WTC11 (cell line): Measurements from ENCODE around the gene COL4A1.

ENCODE experiments used
- CREM ChIP-seq: sonication (generic); formaldehyde crosslinking; IDR thresholded peaks from 2 replicates; pipeline ENCODE4 v1.8.1; 2022; ENCODE audit warnings: mild to moderate bottlenecking, missing genetic modification reagents, moderate library complexity
- CTCF ChIP-seq: fragments of 200-600 bp; IDR thresholded peaks from 2 replicates; pipeline ENCODE4 v1.8.0; 2022; ENCODE audit warnings: antibody characterized with exemption
- E2F1 ChIP-seq: sonication (generic); formaldehyde crosslinking; IDR thresholded peaks from 2 replicates; pipeline ENCODE4 v1.8.0; 2022; ENCODE audit warnings: mild to moderate bottlenecking, missing genetic modification reagents
- EMX1 ChIP-seq: fragments of 250-450 bp; sonication (Bioruptor Pico); IDR thresholded peaks from 2 replicates; pipeline ENCODE4 v1.8.0; 2021; ENCODE audit warnings: mild to moderate bottlenecking
- ETV6 ChIP-seq: sonication (generic); formaldehyde crosslinking; IDR thresholded peaks from 2 replicates; pipeline ENCODE4 v1.8.1; 2022; ENCODE audit warnings: mild to moderate bottlenecking, missing genetic modification reagents
- NFYB ChIP-seq: sonication (generic); formaldehyde crosslinking; conservative IDR thresholded peaks from 2 replicates; pipeline ENCODE4 v1.8.0; 2022; ENCODE audit warnings: low read depth, missing genetic modification reagents
- TEAD1 ChIP-seq: sonication (generic); formaldehyde crosslinking; IDR thresholded peaks from 2 replicates; pipeline ENCODE4 v1.8.0; 2022; ENCODE audit warnings: mild to moderate bottlenecking, missing genetic modification reagents
- USF1 ChIP-seq: sonication (generic); formaldehyde crosslinking; IDR thresholded peaks from 2 replicates; pipeline ENCODE4 v1.8.0; 2022; ENCODE audit warnings: mild to moderate bottlenecking, missing genetic modification reagents
- TF ChIP-seq, protein P1 (sequence below): sonication (generic); formaldehyde crosslinking; IDR thresholded peaks from 2 replicates; pipeline ENCODE4 v1.8.1; 2023; ENCODE audit warnings: mild to moderate bottlenecking, missing genetic modification reagents, moderate library complexity
- TF ChIP-seq, protein P2 (sequence below): fragments of 250-450 bp; sonication (Bioruptor Pico); IDR thresholded peaks from 2 replicates; pipeline ENCODE4 v2.1.2; 2022; ENCODE audit warnings: mild to moderate bottlenecking, moderate library complexity

DNA sequence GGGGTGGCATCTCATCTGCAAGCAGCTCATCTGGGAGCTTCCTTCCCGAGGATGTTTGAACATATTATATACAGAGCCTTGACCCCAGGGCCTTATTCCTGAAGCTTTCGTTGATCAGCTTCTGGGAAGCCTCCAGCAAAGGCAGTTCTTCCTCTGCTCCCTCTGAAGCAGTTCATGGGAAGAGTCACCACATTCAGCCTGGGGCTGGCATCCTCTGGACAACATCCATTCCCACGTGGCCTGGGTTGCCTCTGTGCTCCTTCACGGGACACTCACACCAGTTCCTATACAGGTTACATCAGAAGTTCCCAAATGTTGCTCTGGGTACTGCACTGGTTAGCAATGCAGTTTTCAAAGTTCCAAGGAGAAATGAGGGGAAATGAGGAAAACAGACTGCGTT lies 29.7 kb upstream of the COL4A1 start:
- TF ChIP-seq EMX1 (CRISPR knock-in tag) (no peak), TEAD1 (CRISPR knock-in tag) (no peak), CTCF (no peak), CREM (no peak), ETV6 (no peak), NFYB (CRISPR knock-in tag) (no peak), USF1 (no peak), E2F1 (CRISPR knock-in tag) (no peak)
- TF ChIP-seq, protein P1, sequence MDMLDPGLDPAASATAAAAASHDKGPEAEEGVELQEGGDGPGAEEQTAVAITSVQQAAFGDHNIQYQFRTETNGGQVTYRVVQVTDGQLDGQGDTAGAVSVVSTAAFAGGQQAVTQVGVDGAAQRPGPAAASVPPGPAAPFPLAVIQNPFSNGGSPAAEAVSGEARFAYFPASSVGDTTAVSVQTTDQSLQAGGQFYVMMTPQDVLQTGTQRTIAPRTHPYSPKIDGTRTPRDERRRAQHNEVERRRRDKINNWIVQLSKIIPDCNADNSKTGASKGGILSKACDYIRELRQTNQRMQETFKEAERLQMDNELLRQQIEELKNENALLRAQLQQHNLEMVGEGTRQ = no peak
- TF ChIP-seq, protein P2, sequence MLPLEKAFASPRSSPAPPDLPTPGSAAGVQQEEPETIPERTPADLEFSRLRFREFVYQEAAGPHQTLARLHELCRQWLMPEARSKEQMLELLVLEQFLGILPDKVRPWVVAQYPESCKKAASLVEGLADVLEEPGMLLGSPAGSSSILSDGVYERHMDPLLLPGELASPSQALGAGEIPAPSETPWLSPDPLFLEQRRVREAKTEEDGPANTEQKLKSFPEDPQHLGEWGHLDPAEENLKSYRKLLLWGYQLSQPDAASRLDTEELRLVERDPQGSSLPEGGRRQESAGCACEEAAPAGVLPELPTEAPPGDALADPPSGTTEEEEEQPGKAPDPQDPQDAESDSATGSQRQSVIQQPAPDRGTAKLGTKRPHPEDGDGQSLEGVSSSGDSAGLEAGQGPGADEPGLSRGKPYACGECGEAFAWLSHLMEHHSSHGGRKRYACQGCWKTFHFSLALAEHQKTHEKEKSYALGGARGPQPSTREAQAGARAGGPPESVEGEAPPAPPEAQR = no peak
